Measurements from ENCODE around the gene CER1.
A peak's percentile ranks its signal among the peaks of the same experiment; 100 is the strongest.

The CER1 gene, protein sequence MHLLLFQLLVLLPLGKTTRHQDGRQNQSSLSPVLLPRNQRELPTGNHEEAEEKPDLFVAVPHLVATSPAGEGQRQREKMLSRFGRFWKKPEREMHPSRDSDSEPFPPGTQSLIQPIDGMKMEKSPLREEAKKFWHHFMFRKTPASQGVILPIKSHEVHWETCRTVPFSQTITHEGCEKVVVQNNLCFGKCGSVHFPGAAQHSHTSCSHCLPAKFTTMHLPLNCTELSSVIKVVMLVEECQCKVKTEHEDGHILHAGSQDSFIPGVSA

DNA sequence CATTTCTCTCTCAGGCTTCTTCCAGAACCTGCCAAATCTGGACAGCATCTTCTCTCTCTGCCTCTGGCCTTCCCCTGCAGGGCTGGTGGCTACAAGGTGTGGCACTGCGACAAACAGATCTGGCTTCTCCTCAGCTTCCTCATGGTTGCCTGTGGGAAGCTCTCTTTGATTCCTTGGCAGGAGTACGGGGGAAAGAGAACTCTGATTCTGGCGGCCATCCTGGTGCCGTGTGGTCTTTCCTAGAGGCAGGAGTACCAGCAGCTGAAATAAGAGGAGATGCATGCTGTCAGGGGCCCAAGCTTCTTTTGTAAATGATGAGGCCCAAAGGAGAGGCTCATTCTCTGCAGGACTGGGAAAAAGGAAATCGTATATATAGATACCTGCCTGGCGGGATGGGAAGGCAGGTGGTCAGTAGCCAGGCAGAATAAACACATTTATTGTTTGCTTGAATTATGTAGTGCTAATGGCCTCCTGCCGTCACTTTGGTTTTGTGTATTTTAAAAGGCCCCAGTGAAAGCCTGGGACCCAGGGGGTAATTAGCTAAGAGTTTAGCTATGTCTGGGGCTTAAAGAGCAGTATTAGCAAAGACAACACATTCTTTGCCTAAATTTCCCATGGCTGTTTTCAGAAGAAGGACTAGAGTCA lies at the start of gene CER1:
Gene CER1 (minus strand): TSS at position 343 of the 645 bp plus-strand sequence. CDS start 61 bp downstream, at position 282.
- DNase-seq, result no peak

DNA sequence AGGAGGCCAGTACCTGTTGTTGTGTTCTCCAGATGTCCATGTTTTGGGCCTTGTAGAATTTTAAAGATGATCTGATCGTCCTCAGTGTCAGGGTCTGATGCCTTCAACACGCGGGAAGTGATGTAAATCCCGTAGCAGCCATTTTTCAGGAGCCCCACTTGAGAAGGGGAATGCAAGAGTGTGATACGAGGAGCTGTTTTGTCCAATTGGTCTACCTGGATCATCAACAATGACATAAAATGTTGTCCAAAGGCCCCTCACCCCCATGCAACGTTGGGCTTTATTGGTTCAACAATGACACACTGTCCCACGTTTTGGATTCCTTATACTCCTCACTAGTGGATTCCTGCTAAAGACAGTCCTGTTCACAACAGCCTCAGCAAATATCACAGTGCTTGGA lies 48.1 kb upstream of the CER1 start:
- DNase-seq, result no peak

DNA sequence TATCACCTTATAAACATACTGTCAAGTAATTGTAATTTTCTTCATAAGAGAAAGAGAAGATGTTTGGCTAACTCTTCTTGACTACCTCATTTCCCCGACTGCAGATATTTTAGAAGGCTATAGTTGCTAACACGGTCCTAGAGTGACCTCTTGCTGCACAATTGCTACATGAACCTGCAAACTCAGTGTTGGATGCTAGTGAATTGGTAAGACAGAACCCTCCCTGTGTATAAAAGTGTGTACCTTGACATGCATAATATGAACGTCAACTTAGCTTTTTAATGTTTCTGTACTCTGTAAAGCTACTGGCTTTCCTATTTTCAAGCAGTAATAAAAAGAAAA lies 46.7 kb upstream of the CER1 start:
- DNase-seq, result peak; percentile 47

DNA sequence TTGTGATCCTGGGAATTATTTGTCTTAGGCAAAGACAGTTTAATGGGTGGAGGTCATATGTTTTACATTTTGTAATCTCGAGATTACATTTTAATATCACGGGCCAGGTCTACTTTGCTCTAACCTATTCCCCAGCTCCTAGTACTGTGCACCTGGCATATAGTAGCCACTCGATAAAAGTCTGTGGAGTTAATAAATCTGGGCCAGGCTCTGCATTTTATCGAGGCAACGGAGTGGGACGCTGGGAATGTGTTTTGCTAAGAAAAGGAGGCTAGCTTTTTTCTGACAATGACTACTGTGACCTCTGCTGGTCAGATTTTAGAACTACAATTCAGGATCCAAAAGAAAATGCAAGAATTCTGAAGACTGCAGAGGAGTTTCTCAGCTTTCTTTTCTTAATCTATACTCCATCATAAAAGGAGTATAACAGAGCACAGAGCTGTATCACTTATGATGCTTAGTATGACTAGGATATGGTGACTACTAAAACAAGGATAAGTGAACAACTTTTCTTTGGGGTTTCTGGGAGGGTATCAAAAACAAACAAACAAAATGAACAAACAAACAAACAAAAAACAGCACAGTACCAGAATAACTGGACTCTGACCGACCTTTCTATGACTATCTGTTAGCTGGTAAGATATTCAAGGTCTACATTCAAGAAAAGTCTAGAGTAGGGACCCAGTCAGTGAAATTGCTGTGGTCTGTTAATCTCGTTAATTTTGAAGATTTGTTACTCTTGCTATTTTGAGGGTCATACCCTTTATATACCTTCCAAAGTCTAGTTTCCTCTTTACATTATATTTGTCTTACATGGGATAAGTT lies 46.1 kb upstream of the CER1 start:
- peak; percentile 64 for DNase-seq

DNA sequence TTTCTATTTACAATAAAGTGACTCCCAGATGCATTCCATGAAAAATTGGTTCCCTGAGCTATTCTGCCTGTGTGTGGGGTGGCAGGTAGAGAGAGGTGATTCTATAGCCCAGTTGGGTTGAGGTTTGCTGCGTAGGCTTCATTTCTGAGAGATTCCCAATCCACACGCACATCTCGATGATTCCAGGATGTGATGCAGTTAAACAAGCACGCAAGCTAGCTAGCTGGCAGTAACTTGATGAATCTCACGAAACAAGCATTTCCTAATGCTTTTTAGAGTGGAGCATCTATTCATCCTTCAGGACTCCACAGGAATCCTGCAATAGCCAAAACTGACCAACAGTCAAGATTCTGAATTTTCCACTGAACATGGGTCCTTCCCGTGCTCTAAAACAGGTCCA lies 43.8 kb upstream of the CER1 start:
- DNase-seq, result no peak

DNA sequence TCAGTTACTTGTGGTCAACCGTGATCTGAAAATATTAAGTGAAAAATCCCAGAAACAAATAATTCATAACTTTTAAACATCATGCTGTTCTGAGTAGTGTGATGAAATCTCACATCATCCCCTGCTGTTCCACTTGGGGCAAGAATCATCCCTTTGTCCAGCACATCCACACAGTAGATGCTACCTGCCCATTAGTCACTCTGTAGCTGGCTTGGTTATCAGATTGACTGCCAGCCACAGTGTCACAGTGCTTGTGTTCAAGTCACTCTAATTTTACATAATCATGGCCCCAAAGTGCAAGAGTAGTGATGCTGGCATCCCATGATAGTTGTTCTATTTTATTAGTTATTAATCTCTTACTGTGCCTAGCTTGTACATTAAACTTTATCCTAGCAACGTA lies 39.1 kb upstream of the CER1 start:
- DNase-seq, result no peak

DNA sequence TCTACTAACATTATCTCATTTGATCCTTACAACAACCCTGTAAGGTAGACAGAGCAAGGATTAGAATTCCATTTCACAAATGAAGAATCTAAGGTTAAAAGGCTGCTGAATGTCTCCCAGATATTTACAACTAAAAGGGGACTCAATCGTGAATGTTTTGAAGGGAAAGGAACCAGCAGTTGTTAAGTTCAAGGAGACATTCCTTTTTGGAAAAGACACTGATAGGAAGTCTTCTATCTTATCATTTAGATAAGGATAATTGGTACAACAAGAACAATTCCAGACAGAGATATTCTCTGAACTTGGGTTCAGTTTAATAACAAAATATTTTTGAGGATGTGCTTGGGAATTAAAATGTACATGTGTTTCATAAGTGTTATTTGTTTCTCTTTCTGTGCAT lies 37.5 kb upstream of the CER1 start:
- no peak for DNase-seq

DNA sequence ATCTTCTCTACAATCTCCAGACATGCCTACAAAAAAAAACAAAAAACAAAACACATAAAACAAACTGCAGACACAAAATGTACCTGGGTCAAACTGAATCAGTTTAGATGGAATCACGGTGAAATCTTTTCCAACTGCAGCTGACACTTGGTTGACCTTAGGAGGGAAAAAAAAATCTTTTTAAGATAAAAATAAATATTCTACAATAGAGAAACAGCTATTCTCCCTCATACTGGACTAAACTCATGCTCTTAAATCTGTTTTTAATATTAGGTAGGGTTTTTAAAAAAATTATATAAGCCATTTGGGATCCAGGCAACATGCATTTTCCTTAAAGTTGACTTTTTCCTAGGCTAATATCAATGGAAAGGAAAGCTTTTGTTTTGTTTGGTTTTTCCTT lies 33.8 kb upstream of the CER1 start:
- no peak for DNase-seq

DNA sequence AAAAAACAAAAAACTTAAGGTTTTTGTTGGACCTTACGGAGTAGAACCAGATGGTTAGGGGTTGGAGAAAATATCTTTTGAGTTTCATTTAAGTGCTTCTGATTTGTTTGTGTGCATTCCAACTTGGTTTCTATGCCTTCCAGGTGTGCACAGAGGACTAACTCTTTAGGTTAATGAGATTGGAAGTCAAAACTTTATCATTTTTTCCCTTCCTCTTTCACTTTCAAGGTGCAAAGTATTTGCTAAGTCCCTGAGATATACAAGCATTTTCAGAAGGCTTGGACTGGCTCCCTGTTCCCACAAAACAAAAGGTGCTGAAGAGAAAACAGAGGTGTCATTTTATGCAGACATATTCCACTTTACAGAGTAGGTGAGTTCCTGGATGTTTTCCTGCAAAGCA lies 30.3 kb upstream of the CER1 start:
- DNase-seq, result no peak

DNA sequence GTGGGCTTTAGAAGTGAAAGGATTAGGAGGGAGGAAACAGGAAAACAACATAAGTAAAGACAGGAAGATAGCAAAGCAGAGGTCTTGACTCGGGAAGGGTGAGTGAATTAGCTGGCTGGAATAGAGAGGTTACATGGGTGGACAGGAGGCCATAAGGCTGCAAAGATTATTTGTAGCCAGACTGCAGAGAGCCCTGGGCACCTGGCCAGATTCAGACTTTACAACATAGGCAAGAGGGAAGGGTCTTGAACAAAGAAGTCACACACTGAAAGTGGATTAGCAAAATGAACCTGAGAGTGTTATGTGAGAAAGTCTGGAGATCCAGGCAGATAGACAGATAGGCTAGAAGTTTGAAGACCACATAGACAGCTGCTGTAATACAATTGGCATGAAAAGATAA lies 29.7 kb upstream of the CER1 start:
- peak; percentile 47 for DNase-seq

DNA sequence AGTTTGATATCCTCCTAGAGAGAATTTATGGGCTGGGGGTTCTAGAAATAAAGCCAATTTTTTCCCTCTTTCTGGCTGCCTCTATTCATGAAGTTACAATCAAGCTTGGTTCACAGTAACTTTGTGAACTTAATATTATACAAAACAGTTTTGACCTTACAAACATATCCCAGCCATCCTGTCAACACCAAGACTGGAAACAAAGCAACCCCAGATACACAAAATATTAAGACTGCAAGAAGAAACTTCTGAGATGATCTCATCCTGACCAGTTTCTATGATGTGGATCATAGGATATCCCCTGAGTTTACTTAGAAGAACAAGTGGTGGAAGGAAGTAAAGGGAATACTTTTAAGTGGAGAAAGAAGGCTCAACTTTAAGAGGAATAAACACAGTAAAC lies 28.3 kb upstream of the CER1 start:
- no peak for DNase-seq

DNA sequence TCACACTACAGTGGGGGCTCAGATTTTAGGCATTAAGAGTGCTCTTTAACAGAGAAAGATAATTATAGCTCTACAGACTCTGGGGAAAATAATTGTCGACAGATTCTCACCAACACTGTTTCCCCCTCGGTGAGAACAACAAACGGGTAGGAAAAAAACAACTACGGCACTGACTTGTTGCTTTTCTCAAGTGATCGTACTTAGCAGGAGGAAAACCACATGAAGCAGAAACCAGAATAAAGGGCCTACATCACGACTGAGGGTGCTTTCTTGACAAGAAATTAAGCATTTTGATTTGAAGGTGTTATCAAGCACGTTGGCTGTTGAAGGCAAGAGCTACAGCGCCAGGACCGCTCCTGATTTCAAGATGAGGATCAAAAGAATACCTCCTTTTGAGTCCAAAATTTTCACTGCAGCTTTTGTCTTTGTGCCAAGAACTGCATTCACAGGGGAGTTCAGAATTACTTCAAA lies 27.2 kb upstream of the CER1 start:
- DNase-seq, result no peak

DNA sequence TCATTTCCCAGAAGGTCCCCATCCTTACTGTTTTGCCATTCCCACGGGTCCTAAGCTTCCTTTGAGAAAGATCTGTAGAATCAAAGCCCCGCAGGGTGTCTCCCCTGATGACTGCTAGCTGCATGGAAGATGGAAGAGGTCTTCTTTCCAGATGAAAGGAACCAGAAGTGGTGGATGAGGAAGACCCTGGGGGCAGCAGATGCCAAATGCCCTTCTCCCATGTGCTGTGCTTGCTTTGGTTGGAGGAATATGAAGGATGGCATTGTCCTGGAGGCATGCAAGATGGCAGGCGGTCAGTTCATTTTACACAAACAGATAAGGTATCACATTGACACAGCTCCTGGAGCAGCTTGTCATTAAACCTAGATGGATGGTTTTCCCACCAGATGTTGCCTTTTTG lies 25.8 kb upstream of the CER1 start:
- DNase-seq, result no peak

DNA sequence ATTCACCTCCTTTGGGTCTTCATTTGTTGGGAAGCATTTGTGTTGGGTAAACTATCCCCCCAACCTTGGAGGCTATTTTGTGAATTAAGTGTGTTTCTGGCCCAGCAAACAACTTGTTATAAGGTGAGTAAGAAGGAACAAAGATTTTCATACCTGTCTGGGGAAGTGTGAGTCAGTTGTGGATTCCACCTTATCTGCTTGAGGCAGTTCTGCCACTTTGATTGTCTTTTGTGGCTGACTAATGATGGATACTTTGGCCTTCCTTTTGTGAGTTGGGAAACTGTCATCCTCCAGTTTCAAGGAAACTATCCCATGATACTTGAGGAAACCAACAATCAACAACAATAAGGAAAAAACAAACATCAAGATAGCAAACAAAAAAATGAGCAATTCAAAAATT lies 24.6 kb upstream of the CER1 start:
- no peak for DNase-seq

DNA sequence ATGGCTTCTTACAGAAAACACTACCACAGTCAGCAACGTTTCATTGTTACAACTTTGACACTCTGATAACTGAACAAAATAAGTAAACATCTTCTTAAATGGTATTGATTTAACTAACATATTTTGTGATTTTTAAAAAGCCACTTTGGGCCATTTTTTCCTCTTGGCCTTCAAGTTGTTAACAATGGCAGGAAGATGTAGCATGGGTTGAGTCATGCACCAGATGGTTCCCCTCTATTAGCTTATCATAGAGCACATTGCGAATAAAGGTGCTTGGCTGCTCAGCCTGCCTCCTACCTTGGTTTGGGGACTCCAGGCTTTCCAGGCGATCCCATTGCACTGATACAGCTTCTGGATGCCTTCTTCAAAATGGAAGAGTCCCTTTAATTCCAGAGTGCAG lies 24.1 kb upstream of the CER1 start:
- DNase-seq, result no peak

DNA sequence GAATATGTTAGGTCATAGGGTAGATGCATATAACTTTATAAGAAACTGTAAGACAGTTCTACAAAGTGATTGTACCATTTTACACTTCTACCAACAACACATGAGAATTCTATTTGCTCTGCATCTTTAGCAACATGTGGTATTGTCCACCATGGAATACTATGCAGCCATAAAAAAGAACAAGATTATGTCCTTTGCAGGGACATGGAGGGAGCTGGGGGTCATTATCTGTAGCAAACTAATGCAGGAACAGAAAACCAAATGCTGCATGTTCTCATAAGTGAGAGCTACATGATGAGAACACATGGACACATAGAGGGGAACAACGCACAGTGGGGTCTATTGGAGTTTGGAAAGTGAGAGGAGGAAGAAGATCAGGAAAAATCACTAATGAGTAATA lies 22.2 kb upstream of the CER1 start:
- no peak for DNase-seq

DNA sequence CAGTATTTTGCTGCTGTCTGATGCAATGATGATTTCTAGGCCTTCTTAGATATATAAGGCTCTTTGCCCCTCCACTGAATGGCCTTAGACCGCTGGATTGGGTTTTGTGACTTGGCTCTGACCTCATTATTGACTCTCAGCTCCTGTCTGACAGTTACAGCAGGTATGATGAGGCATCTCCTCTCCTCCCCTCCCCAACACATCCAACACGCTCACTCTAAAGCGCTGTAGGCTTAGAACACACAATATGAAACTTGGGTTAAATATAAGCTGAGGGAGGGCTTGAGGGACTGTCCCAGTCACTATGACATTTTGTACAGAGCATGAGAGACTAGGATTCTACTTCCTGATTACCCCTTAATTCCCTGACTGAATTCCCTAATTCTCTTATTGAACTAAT lies 18.8 kb upstream of the CER1 start:
- DNase-seq, result no peak

DNA sequence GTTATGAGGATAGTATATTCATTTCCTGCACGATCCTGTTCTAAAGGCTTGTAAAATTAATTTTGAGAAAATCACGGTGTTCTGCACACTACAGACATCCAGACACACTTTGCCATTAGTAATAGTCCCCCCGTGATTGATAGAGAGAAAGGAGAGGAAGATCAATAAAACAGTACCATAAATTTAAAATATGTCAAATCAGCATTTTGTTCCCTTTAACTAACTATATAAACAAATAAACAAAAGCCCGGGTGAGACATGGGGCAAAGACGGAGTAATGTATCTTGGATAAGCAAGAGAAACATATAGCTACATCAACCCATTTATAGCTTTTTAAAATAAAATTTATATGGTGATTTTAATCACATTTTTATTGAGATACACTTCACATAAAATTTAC lies 10.6 kb upstream of the CER1 start:
- no peak for DNase-seq

DNA sequence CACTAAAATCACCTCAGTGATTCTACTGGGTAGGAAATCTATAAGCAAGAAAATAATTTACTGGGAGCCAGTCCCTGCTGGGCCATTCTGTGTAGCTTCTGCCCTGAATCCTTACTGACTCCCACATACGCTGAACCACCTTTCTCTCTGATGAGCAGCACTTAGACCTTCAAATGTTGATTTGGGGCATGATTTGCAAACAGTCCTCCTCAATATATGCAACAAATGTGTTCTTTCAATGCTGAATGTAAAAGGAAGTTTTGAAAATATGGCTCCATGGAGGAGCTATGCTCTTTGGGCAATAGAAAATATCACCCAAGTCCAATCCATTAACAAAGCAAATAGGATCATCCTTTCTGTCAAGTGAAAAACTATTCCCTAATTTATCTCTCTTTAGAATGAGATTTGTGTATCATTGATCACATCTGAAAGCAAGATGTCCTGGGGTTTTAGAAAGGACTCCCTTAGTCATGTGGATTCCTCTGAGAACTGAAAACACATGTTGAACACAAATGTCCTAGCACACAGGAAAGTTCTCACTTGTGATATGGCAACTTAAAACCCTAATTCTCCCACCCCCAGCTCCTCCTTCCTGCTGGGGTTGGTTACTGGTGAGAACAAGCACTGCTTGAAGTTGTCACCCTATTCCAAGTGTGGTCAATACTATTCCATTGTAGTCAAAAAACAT lies 8.9 kb upstream of the CER1 start:
- no peak for DNase-seq

DNA sequence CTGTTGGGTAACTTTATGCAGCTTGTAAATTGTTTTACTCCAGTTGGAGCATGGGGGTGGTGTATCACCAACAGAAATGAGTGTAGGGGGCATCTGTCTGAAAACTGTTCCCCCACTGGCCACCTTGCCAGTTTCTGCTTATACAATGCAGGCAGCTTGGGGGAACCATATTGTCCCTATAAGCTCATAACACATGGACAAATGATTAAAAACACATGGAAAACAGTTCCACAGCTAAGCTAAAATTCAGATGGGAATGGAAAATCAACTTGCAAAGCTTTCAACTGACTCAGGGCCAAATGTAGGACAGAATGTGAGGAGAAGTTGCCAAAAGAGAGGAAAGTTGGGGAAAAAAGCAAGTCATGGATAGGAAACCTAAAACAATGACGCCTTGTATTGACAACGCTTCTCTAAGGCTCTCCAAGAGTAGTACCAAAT lies 7.9 kb upstream of the CER1 start:
- peak; percentile 78 for DNase-seq

DNA sequence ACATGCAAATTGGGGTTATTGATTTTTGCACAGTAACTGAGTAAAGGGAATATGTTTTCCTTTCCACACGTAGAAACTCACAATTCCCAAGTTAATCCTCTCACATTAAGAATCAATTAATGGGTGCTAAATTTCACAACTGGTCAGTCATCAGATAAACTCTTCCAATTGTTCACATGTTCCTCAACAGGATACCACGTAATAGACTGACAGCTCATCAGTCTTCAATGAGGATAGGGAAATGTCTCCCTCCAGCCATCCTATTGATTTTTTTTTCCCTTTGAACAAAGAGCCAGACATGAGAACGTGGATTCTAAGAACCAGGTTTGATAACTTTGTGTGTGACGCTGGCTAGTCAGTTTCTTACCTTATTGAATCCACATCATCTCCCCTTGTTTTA lies 768 bp upstream of the CER1 start:
- DNase-seq, result no peak

DNA sequence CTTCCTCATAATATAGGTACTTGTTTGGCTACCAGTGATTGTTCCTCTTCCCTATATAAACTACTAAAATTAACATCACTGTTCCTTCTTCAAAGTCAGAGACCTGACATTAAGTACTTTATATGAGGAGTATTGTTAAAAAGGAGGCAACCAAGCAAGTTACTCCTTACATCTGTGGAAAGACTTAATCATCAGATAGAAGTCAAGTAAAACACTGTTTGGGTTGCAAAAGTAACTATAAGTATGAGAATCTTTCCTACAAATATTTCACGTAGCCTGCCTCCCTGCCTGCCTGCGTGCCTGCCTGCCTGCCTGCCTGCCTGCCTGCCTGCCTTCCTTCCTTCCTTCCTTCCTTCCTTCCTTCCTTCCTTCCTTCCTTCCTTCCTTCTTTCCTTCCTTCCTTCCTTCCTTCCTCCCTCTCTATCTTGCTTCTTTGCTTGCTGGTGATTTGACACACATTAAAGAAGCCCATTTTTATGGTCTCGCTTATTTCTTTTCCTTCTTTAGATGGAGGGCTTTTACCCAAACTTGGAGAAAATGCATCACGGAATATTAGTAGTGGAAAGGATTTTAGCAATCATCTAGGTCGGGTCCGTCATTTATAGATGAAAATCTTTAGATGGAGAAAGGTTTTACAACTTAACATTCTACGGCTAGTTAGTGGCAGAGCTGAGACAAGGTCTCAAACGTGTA lies 3.2 kb downstream of the CER1 start:
- DNase-seq, result no peak

DNA sequence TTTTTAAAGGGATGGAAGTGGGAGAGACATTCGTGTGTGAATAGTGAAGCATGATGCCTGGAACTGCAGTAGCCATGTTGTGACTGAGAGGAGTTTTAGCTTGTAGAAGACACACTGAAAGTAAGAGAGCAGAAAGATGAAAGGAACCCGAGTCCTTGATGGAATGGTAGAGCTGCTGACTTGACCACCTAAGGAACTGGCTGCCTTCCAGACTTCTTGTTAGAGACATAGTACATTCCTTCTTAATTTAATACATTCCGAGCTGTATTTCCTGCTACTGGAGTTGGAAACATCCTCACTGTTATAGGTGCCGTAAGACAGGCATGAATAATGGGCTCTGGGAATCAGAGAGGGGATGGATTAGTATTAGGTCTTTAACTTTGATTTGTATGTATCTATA lies 7.4 kb downstream of the CER1 start:
- no peak for DNase-seq

Data from femur (tissue), 1 donor.